GM21737 (cell line): ENCODE results near the gene EAF1.
"Not testable (repeated sequence)": the region's sequence is repeated elsewhere in the genome, so short reads cannot be mapped to it uniquely, and the experiment has no call there.

Experiments
- ATAC-seq: cut with Tn5 transposase; IDR thresholded peaks from one replicate; pipeline ENCODE4 v1.9.1; 2021; ENCODE audit warnings: mild to moderate bottlenecking, moderate library complexity; ENCODE audit not compliant: unreplicated experiment

EAF1 gene

DNA sequence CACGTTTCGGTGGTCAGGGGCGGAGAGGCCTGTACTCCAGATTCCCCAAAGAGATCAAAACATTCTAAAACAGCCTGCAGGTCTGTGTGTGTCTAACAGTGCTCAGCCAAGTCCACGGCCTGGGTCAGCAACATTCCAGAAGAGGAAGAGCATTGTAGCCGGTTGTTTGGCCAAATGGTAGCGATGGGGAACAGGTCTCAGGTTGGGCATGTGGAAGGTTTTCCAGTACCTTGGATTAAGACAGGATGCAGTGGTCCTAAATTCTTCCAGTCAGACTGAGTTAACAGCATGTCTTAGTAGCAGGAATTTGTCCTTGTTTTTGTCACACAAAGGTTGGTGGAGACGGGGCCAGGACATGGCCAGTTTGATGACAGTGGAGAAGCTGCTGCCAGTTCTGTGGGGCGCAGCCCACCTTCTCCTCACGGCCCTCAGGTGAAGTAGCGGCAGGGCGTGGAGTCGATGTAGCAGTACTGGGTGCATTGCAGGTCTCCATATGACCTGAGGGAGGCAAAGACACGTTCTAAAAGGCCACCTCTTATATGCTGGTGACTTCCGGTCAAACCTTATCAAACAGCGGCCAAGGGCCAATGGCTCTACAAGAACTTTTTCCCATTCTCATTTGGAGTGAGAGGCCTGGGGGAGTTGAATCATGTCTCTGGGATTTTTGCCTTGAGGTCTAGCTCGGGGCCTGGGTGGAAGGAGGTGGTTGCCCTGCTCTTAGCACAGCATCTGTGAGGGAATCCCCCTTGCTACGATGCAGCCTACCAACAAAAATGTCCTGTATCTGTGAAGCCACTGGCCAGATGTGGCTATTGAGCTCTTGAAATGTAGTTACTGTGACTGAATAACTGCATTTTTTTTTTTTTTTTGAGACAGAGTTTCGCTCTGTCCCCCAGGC, 24.1 kb downstream of the EAF1 start:
- no peak for ATAC-seq

DNA sequence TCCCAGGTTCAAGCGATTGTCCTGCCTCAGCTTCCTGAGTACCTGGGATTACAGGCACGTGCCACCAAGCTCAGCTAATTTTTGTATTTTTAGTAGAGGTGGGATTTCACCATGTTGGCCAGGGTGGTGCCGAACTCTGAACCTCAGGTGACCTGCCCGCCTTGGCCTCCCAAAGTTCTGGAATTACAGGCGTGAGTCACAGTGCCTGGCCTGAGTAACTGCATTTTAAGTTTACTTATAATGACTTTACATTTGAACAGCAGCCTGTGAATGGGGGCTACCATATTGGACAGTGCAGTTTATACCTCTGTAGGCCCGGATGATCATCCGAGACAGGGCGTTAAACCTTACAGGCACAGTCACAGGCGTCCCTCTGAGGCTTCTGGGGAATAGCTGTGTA, 24.8 kb downstream of the EAF1 start:
- ATAC-seq: no peak

DNA sequence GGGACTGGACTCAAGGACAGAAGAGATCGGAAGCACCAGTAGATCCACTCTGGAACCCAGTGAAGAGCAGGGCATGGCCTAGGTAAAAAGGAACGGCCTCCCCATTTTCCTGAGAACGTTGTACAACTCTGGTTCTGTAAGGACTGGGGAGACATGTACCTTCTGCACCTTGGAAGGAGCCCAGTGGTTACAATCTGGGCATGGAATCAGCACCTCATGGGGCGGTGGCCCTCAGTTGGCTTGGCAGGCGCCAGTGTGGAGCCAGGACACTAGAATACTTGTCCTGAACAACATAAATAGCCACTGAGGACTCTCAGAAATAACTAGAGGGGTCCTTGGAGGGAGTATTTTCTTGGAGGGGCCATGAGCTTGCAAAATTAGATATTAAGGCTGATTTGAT, 25.6 kb downstream of the EAF1 start:
- ATAC-seq: no peak

DNA sequence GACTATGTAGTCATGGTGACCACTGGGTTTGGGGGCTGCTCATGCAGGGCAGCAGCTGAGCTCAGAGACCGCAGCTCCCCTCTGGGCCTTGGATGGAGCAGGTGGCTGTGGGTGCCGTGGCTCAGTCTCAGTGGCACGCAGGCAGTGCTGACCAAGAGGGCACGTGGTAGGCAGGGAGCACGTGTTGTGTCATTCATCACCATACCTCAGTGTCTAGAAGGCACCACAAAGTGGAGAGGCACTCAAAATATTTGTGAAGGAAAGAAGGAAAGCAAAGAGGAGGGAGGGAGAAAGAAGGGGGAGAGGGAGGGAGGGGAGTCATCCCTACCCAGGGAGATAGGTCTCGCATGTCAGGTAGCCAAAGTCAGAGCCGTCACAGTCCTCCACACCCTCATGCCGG, 26.1 kb downstream of the EAF1 start:
- no peak for ATAC-seq

DNA sequence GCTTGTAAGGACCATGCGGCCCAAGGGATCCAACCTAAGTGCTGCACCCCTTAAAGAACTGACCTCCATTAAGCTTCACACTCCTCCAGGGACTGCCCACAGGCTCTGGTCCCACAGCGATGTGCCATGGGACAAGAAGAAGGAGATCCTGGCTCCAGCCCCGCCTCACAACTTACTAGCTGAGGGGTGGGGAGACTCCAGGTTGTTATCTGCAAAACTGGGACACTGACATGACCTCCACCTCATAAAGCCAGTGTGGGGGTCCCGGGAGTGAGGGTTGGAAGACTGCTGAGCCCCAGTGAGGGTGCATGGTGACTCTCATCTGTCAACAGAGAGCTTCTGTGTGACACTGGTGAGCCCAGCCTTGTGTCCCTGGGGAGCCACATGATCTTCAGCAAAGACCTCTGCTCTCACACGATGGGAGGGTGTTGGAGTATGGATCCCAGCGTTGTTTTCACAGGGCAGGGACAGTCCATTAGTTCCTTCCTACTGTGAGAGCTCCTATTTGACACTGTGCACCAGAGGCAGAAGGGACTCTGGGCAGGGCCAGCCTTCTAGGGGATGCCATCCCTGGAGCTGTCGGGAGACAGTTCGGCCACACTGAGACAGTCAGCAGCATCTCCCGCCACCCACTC, 26.7 kb downstream of the EAF1 start:
- no peak for ATAC-seq

DNA sequence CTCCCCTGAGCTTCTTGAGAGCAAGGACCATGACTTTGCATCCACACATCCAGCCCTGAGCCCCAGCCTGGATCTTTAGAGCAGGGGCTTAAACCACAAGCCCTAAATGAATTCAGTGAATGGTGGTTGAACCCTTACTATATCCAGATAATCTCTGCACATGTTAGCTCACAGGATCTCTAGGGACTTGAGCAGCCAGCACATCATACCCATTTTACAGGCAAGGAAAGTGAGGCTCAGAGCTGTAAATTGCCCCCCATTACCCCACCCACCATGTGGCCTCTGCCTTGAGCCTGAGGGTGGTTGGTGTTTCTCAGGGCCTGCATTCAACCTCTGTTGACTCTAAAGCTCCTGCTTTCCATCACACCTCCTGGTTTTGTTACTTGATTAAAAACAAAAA, 27.6 kb downstream of the EAF1 start:
- no peak for ATAC-seq

DNA sequence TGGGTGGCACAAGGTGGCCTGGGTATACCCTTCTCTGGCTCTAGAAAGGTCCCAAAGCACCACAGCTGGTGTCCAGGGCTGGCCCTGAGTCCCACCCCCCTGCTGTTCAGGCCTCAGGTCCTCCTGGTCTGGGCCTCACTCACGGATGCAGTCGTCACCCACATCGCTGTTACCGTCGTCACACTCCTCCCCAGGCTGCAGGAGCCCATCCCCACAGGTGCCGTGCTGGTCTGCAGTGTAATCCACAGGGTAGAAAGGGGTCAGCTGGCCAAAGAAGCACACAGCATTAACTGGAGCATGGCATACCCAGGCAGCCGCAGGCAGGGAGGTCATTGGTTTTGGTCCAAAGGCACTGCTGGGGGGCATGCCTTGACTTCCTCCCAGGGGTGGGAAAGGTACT, 28.4 kb downstream of the EAF1 start:
- no peak for ATAC-seq

DNA sequence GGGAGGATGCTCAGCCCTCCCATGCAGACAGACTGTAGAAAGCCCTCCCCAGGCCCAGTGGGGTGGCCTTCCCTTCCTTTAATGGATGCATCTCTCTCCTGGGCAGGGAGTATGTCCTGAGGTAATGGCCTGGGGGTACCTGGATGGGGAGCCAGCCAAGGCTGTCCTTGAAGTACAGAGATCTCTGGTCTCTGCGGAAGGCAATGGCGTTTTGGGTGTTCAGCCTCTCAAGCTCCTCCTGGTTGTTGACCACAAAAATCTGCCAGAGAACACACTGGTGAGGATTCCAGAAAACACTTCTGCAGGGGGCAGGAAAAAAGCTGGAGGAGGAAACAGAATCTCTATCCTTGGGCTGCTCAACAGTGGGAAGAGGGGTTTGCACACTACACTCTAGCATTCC, 28.9 kb downstream of the EAF1 start:
- no peak for ATAC-seq

DNA sequence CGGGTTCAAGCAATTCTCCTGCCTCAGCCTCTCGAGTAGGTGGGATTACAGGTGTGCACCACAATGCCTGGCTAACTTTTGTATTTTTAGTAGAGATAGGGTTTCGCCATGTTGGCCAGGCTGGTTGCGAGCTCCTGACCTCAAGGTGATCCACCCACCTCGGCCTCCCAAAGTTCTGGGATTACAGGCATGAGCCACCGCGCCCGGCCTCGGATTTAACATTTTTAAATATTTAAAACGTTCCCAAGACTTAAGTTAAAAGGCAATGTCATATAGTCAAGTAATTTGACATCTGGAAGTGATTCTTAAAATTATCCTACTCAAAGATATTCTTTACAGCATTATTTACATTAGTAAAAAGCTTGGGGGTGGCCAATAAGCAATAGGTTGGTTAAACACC, 29.5 kb downstream of the EAF1 start:
- ATAC-seq: not testable (repeated sequence)

DNA sequence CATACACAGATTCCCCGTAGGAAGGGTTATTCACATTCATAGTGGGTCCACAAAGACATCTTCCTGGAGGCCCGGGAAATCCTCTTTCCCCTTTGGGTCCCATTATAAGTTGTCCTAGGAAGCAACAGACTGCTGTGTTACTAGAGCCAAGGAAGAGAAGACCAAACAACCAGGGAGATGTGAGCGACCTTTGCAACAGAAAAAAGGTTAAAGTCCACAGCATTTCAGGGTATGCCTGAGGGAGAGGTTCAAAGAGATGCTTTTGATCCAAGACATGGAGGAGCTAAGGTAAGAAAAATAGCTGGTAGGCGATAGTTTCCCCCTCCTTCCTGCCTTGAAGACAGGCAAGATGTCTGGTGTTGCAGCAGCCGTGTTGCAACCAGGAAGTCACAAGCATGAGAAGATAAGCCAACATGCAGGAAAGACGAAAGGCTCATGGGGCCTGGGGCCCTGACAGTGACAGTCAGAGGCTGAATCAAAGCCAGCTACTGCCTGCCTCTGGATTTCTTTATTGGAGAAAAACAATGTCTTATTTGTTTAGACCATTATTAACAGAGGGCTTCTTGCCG, 30.9 kb downstream of the EAF1 start:
- no peak for ATAC-seq

DNA sequence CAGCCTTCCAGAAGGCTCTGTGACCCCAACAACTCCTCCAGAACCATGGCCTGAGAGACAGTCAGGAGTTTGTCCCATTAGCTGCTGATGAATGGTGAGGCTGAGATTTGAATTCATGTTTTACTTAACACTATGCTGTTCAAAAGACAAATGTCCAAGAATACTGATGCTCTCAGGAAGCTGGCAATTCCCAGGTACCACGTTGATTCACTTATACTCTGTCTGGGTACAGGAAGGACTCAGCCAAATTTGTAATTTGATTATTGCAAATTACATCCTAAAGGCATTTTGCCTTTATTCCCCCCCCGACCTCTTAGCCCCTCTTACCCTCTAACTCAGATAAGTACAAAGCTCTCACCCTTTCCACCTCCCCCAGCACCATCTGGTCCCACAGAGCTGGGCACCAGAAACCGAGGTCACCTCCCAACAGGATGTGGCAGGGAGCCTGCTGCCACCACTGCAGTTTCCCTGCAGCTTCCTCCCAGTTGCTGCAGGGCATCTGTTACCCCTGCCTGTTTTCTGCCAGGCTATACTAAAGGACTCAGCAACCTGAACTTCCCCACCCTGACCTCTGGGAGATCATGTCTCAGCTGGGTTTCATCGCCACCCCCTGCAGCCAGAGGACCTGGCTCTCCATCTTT, 33.6 kb downstream of the EAF1 start:
- ATAC-seq: no peak

DNA sequence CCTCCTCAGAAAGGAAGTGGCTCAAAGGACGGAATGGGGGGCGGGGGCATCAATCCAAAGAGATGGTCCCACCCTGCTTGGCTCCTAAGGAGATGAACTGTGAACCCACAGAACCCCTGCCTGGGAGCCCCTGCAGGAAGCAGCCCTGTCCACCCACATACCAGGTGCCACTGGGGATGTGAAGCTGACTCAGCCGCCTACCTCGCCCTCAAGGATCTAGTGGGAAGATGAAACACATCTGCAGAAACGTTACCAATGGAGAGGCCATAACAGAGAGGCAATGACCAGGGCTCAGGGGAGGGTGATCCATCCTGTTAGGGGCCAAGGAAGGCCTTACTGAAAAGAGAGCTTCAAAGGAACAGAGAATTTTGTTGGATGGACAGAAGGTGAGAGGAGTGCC, 35.1 kb downstream of the EAF1 start:
- ATAC-seq: no peak

DNA sequence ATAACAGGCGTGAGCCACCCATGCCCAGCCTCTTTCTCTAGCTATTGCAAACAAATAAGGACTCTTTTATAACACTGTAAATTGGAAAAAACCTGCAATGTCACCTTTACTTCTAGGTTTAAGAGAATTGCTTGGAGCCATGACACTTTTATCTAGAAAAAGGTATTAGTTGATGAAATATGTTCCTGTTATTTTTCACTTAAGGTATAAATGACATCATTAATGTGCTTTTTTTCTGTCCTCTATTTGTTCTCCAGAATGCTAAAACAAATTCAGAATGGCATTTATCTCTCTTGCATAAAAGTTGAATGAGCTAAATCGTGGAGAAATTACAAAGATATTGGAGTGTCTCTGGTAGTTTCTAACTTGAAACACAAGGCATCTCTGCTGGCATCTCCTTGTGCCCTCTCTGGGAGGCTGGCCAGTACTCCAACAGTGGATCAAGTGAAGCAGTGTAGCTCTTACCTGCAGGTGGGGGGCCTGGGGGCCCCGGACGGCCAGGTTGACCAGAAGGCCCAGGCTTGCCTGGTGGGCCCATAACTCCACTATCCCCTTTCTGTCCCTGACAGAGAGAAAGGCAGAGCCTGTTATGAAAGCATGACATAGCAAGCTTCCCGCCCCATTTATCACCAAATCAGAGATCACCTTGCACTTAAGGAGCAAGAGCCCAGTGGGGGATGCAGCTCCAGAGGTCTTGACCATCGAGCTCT, 38.6 kb downstream of the EAF1 start:
- ATAC-seq: no peak

DNA sequence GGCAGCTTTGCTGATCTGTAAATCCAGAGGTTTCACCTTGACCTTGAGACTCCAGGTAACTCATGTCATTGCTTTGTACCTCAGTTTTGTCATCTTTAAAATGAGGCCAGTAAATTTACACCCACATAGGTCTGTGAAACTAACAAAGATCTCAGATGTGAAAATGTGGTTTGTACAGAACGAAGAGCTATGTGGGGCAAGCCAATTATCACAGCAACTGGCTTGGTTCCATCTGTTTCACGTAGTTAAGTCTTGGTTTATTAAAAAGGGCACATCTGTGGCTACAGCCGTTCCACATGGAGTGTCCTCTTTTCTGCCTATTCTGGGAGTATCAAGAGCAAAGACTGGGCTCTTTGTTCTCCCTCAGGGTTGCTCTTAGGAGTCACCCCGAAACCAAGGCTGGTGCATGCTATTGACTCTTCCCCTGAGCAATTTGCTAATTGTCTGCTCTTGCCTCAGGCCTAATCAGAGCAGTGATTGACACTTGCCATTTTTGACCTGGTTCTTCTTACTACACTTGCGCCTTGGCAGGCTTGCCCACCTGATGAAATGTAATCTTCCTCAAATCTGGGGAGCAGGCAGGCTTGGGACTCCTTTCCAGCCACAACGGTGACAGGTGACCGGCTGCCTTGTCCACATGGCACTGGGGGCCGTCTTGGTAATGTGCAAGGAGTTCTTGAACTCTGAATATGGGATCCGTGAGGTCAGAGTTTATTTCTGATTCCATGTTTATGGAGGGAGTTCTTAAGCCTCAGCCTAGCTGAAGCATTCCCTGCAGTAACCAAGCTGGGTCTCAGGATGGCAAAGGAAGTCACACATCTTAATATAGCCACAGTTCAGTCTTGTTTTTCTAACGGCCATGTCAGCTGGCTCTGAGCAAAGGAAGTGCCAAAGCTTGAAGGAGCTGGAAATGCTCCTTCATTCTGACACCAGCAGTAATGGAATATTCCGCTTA, 40.1 kb downstream of the EAF1 start:
- no peak for ATAC-seq

DNA sequence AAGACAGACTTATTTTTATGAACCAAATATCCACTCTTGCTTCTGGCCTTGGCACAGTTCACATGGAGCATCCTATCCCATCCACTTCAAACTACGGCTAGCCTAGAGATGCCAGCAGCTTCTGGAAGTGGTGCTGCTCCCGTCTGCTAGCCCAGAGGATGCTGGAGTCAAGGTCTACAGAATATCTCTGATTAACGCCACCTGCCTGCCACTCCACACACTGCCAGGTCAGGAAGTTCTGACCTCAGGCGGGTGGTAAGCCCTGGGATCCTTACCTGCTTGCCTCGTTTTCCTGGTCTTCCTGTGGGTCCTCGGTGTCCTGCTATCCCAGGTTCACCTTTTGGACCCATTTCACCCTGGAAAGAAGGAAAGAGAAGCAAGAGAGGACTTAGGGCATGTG, 42.9 kb downstream of the EAF1 start:
- no peak for ATAC-seq

DNA sequence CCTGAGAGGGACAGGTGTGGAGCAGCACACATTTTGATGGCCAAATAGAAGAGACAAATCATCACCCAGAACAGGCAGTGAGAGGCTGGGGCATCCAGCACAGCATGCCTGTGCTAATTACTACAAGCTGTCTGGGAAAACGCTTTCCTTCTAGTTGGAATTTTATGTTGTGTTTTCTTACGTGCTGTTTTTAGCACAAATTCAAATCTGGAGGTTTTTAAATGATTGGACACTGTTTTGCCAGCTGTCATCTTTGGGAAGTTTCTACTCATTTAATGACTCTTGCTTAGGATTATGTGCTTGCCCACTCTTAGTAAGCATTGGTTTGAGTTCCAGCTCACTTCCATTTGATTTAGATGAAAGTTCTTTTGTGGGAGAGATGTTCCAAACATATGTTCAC, 43.5 kb downstream of the EAF1 start:
- ATAC-seq: no peak

DNA sequence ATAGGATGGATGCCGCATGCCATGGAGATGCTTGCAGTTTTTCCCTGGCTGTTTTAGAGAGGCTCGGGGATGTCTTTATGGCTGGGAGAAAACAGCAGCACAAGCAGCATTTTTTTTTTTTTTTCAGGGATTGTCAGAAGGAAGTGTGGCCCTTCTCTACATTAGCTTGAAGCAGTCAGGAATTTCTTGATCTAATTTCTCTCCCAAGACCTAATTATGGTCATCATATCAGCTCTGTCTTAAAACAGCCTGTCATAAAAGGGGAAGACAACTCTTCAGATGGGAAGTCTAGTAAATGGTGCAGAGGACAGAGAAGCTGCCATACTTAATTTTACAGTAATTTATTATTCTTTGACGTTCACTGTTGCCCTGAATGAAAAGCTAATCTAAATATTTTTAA, 44.5 kb downstream of the EAF1 start:
- no peak for ATAC-seq

DNA sequence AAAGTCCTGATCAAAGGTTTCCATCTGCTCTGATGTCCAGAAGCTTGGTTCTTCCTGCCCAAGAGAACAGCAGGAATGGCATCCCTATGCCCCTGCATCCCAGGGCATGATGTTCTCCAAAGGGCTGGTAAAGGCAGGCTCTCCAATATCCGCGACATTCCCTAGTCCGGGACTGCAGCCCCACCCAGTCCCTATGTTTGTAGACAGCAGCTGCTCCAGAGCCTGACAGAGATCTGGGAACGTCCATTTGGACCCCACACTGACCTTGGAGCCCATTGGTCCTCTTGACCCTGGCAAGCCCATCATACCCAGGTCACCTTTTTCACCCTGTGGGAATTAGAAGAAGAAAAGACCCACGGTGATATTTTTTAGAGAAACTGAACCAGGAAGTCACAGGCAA, 47.8 kb downstream of the EAF1 start:
- no peak for ATAC-seq

DNA sequence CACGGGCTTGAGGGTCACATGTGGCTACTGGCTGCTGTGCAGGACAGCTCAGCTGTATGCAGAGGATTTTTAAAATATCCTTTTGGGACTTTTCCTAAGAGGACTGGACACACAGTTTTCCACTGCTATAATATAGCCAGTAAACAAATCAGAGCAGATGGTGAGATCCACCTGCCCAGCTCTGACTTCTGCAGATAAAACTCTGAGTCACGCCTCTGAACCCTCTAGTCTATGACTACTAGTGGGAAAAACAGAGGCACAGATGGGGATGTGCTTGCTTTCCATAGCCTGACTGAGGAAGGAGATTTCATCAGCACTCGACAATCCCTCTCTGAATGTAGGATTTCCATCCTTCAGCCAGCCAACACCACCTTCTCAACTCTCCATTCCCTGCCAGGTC, 49.0 kb downstream of the EAF1 start:
- no peak for ATAC-seq
